Fibroblast of the conjunctiva (primary cell): ENCODE data around the gene FAM83F.

Source experiments
- DNase-seq: peaks from one replicate; pipeline ENCODE4 v3.0.0-alpha.2; 2010; ENCODE audit warnings: low read depth

FAM83F gene

GRCh38 chr22:39994041-39994565, 651 bp upstream of the FAM83F start:
- no peak for DNase-seq

- no peak for DNase-seq
These were observed 869 bp downstream of the FAM83F start for GRCh38 chr22:39995393-39996252.

- DNase-seq, result no peak
These were observed 2.0 kb downstream of the FAM83F start for GRCh38 chr22:39996732-39997131.

- DNase-seq, result no peak
These were observed 2.7 kb downstream of the FAM83F start for GRCh38 chr22:39997421-39997820.

GRCh38 chr22:39997939-39998726, 3.4 kb downstream of the FAM83F start:
- no peak for DNase-seq

- DNase-seq, result no peak
These were observed 4.5 kb downstream of the FAM83F start for GRCh38 chr22:39999144-39999757.

- no peak for DNase-seq
These were observed 5.4 kb downstream of the FAM83F start for GRCh38 chr22:40000171-40000570.

GRCh38 chr22:40001106-40001505, 6.4 kb downstream of the FAM83F start:
- no peak for DNase-seq

GRCh38 chr22:40001800-40002577, 7.2 kb downstream of the FAM83F start:
- no peak for DNase-seq

GRCh38 chr22:40002935-40003715, 8.4 kb downstream of the FAM83F start:
- DNase-seq, result no peak

- no peak for DNase-seq
These were observed 10.1 kb downstream of the FAM83F start for GRCh38 chr22:40004836-40005235.

GRCh38 chr22:40006641-40007040, 11.9 kb downstream of the FAM83F start:
- DNase-seq, result no peak

- DNase-seq, result no peak
These were observed 13.3 kb downstream of the FAM83F start for GRCh38 chr22:40007853-40008710.

GRCh38 chr22:40008726-40009291, 14.1 kb downstream of the FAM83F start:
- DNase-seq, result no peak

- no peak for DNase-seq
These were observed 14.6 kb downstream of the FAM83F start for GRCh38 chr22:40009292-40009774.

GRCh38 chr22:40009951-40010671, 15.4 kb downstream of the FAM83F start:
- DNase-seq, result no peak

GRCh38 chr22:40010746-40011145, 16.0 kb downstream of the FAM83F start:
- no peak for DNase-seq

GRCh38 chr22:40014667-40015248, 20.0 kb downstream of the FAM83F start:
- DNase-seq, result no peak
